Muscle layer of duodenum (tissue), 2 donors: ENCODE results near the gene CHRNA1.

Experiments
- H3K27ac ChIP-seq: one replicate; pipeline ENCODE4 v1.7.0; 2013; ENCODE audit warnings: mild to moderate bottlenecking, low read length
- H3K27me3 ChIP-seq: one replicate; pipeline ENCODE4 v1.7.0; 2013; ENCODE audit warnings: low read depth, mild to moderate bottlenecking, control low read depth, low read length
- H3K36me3 ChIP-seq, 2 donors: one replicate each; pipeline ENCODE4 v1.7.0; 2013; ENCODE audit warnings: low read length in 2 of 2, control low read depth in 1 of 2, mild to moderate bottlenecking in 1 of 2; ENCODE audit not compliant: insufficient read depth in 2 of 2, control insufficient read depth in 1 of 2
- H3K4me1 ChIP-seq, 2 donors: one replicate each; pipeline ENCODE4 v1.7.0; 2013; ENCODE audit warnings: low read length in 2 of 2, mild to moderate bottlenecking in 2 of 2, control low read depth in 1 of 2, moderate library complexity in 1 of 2; ENCODE audit not compliant: insufficient read depth in 2 of 2, control insufficient read depth in 1 of 2
- H3K4me3 ChIP-seq, 2 donors: one replicate each; pipeline ENCODE4 v1.7.0; 2013; ENCODE audit warnings: low read length in 2 of 2, low read depth in 1 of 2, mild to moderate bottlenecking in 1 of 2
- H3K9me3 ChIP-seq, 2 donors: one replicate each; pipeline ENCODE4 v1.7.0; 2013; ENCODE audit warnings: low read length in 2 of 2, control low read depth in 1 of 2, mild to moderate bottlenecking in 1 of 2; ENCODE audit not compliant: control insufficient read depth in 1 of 2
- donor health status: healthy.

CHRNA1 gene

DNA sequence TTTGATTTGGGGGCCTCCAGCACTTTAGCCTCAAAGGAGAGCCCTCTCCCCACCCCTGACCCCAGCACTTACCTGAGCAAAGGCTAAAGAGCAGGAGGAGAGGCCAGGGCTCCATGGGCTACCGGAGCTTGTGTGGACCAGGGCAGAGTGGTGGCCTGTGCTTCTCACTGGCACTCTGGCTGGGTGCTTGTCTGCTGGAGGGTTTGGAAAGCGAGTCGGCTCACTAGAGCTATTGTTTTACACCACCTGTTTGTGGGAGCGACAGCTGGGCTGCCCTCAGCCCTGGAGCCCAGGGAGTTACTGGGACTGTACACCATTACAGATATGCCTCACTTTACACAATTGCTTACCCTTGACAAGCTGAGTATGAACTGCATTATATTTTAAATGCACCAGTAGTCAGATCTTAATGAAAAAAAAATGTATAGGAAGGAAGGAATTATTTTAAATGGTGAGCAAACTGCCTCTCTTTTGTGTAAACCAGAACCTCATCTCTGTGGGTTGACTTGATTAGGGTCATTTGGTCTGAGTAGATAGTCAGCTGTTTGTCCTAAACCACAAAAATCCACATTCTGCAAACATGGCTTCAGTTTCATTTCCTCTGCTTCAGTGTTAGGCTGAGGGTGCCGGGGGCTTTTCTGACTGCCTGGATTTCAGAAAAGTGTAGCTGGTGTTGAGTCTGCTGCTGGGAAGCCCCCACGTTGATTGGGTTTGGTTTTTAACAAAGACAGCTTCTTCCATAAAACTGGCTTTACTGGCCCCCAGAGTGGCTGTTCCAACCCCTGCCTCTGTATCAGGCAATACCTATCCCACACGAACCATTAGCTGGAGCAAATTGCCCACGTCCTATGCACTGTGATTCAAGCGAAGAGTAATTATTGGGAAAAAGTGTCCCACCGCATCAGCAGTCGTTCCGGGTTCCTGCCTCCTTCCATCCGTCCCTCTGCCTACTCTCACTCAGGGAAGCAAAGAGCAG, at the start of gene CHRNA1:
CHRNA1 (minus strand) TSS at position 193 of the 976 bp plus-strand sequence; CDS start at position 115, 78 bp downstream.
- Histone ChIP-seq H3K4me1 (no peaks in the 10 kb centered on the region), H3K27me3 (no peaks in the 10 kb centered on the region), H3K27ac (no peak within 1 kb of the TSS), H3K9me3 (no peaks in the 10 kb centered on the region), H3K36me3 (no peaks in the 10 kb centered on the region), H3K4me3 (no peak within 1 kb of the TSS)

DNA sequence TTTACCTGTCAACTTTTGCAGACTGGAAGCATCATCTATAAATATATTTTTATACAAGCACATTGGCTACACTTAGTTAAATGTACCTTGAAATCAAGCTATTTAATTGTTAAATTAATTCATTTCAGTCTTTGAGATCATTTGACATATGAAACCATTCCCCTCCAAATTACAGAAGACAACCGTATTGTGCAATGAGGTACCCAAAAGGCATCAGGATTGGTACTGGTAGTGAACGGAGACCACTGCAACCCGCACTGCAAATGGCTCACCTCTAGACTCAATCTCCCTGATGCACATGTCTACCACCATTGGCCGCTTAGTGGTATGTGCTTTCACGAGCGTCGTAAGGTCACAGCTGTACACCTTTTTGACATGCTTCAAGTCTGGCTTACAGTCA, 47.8 kb upstream of the CHRNA1 start:
- Histone ChIP-seq H3K27ac (no peak overlapping the region), H3K9me3 (no peaks in the 10 kb centered on the region), H3K4me3 (no peak overlapping the region), H3K27me3 (no peaks in the 10 kb centered on the region), H3K4me1 (peaks cover 0 to under 1% of the 10 kb centered on the region in 2 donors), H3K36me3 (peaks cover 0 to 15% of the 10 kb centered on the region in 2 donors)

DNA sequence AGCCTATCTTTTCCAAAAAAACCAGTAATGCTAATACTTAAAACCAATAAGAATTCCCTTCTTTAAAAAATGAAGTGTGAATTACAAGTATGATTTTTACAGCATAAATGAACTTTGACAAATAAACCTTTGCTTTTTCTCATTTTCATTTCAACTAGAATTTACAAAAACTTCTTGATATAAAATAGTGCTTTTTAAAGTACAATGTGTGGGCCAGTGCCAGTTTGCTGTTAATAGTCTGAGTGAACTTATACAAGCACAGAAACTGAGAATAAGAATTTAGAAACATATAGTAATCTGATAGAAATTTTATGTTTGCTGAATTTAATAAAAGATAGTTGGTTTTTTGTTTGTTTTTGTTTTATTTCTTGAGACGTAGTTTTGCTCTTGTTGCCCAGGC, 43.7 kb upstream of the CHRNA1 start:
- H3K4me1 ChIP-seq: peaks cover 0 to 5% of the 10 kb centered on the region in 2 donors
- H3K9me3 ChIP-seq: no peaks in the 10 kb centered on the region
- peaks cover 0 to 15% of the 10 kb centered on the region in 2 donors for H3K36me3 ChIP-seq
- no peak overlapping the region for H3K4me3 ChIP-seq
- no peaks in the 10 kb centered on the region for H3K27me3 ChIP-seq
- H3K27ac ChIP-seq: no peak overlapping the region

DNA sequence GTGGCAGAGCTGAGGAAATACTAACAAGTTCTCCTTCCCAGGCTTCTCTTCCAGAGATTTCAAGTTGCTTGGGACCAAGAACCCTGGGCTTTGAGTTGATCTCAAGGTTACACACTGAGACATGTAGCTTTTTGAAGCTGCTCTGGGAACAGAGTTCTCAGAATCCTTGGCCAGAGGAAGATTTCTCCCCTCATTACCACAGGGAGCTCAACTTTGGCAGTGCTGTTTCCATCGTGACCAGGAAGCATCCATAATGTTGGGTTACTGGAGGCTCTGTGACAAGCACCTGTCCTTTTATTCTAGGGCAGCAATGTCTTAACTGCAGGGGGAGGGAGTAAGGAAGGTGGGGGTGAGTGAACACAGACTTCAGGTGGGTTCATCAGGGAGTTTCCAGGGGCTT, 41.5 kb upstream of the CHRNA1 start:
- Histone ChIP-seq H3K27me3 (no peaks in the 10 kb centered on the region), H3K4me3 (no peak overlapping the region), H3K27ac (no peak overlapping the region), H3K4me1 (peaks cover 0 to 5% of the 10 kb centered on the region in 2 donors), H3K36me3 (peaks cover 0 to 10% of the 10 kb centered on the region in 2 donors), H3K9me3 (no peaks in the 10 kb centered on the region)

GRCh38 chr2:174802459-174802858, 38.2 kb upstream of the CHRNA1 start:
- Histone ChIP-seq H3K27ac (no peak overlapping the region), H3K27me3 (no peaks in the 10 kb centered on the region), H3K36me3 (peaks cover 0 to 11% of the 10 kb centered on the region in 2 donors), H3K4me1 (peaks cover 0 to 5% of the 10 kb centered on the region in 2 donors), H3K4me3 (no peak overlapping the region), H3K9me3 (no peaks in the 10 kb centered on the region)

DNA sequence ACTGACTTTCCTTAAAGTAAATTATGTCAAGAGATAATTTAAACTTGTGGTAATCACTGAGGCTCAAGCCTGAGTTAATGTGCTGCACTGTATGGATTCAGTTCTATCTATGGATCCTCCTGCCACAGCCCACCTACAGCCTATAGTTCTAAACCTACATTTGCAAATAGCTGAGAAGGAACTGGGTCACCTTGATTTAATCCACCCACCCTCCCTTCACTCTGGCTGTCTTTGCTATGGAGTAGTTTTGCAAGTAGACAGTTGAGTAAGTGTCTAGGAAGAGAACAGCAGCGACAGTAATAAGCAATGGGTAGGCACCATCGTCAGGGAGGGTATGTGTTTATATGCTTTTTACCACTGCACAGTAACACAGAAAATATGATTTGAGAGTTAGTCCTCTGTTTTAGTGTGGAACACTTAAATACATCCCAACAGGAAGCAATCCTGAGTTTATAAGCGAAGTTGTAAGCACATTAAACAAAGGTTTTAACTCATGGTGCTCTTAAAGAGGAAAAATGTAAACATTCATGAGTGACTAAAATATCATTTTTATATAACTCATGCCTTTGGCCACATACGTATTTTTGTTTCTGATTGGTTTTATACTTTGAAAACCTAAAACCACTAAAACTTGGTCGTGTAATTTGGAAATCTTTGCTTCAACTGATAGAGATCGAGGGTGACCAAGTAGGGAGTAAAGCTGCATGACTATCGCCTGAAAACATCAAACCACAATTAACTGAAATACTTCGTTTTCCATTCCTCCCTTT, 36.3 kb upstream of the CHRNA1 start:
- peaks cover 0 to 11% of the 10 kb centered on the region in 2 donors for H3K36me3 ChIP-seq
- H3K9me3 ChIP-seq: no peaks in the 10 kb centered on the region
- H3K4me1 ChIP-seq: no peaks in the 10 kb centered on the region
- no peak overlapping the region for H3K27ac ChIP-seq
- no peak overlapping the region for H3K4me3 ChIP-seq
- no peaks in the 10 kb centered on the region for H3K27me3 ChIP-seq

DNA sequence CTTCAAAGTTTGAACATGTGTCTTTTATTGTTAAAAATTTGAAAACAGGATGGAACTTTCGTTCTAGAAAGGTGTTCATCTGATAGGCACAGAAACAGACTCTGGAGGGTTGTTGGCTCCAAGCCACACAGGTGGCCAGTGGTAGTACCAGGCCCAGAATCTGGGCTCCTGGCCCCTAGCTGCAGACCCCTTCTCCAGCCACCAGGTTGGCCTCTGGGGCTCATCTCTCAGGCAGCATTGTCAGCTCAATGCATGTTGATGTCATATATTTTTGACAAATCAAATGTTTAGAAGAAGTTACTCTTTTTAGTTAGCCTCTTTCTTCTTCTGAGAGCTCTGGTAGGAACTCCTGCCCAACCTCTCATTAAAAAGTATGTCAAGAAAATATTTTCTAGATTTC, 34.5 kb upstream of the CHRNA1 start:
- Histone ChIP-seq H3K27ac (no peak overlapping the region), H3K4me1 (no peaks in the 10 kb centered on the region), H3K27me3 (no peaks in the 10 kb centered on the region), H3K9me3 (no peaks in the 10 kb centered on the region), H3K36me3 (peaks cover 0 to 11% of the 10 kb centered on the region in 2 donors), H3K4me3 (no peak overlapping the region)

- H3K36me3 ChIP-seq: peaks cover 0 to 11% of the 10 kb centered on the region in 2 donors
- no peaks in the 10 kb centered on the region for H3K9me3 ChIP-seq
- H3K4me3 ChIP-seq: no peak overlapping the region
- no peak overlapping the region for H3K27ac ChIP-seq
- H3K27me3 ChIP-seq: no peaks in the 10 kb centered on the region
- H3K4me1 ChIP-seq: no peaks in the 10 kb centered on the region
Measured at GRCh38 chr2:174797781-174798276, 33.6 kb upstream of the CHRNA1 start.

DNA sequence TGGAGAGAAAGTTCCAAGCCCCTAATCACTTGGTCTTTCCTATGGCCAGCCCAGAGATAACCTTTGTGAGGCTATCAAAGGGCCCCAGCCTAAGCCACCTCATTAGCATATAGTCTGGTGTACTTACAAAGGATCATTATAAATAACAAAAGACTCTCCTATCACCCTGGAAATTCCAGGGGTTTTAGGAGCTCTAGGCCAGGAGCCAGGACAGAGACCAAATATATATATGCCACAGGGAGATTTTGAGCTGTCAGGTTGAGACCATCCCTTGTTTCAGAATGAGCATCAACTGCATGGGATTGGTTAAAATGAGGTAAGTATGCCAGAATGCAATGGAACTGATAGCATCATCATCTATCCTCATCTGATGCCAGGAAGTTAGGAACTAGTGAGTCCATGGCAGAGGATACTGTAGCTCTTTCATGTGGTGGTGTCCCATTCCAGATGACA, 32.1 kb upstream of the CHRNA1 start:
- no peaks in the 10 kb centered on the region for H3K27me3 ChIP-seq
- H3K27ac ChIP-seq: no peak overlapping the region
- H3K36me3 ChIP-seq: peaks cover 0 to 11% of the 10 kb centered on the region in 2 donors
- no peaks in the 10 kb centered on the region for H3K9me3 ChIP-seq
- H3K4me3 ChIP-seq: no peak overlapping the region
- no peaks in the 10 kb centered on the region for H3K4me1 ChIP-seq

DNA sequence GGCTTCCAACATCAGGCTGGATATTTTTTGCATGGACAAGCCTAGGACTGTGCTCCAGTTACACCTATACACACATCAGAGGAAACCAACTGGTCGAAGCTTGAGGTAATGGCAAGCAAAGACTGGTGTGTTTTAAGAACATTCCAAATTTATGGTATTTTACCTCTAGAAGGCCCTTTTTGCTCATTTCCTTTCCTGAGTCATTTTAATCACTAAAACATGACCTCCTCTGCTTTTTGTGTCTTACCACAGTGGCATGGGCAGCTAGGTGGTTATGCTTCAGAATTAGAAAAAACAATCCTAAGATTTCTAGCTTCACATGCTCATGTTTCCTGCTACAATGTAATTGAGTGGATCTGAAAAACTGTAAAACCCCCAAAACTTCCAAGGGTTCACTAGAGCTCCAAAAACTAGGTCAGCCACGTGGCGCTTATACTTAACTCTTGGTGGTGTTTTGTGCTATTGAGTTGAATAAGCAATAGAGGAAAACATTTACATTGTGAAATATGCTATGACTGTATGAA, 30.6 kb upstream of the CHRNA1 start:
- no peak overlapping the region for H3K27ac ChIP-seq
- H3K4me1 ChIP-seq: no peaks in the 10 kb centered on the region

More for the DNA sequence above, 30.6 kb upstream of the CHRNA1 start:
- no peaks in the 10 kb centered on the region for H3K9me3 ChIP-seq
- no peaks in the 10 kb centered on the region for H3K27me3 ChIP-seq
- H3K36me3 ChIP-seq: peaks cover 0 to 5% of the 10 kb centered on the region in 2 donors
- no peak overlapping the region for H3K4me3 ChIP-seq
